IPS-15b (cell line): ENCODE measurements around the gene THAP8.

Experiments
- H3K27me3 ChIP-seq: one replicate; pipeline ENCODE4 v1.6.1; 2013; ENCODE audit warnings: low read length; ENCODE audit not compliant: control insufficient read depth, insufficient read depth
- H3K36me3 ChIP-seq: one replicate; pipeline ENCODE4 v1.6.1; 2013; ENCODE audit warnings: low read length; ENCODE audit not compliant: control insufficient read depth, insufficient read depth
- H3K4me1 ChIP-seq: one replicate; pipeline ENCODE4 v1.6.1; 2013; ENCODE audit warnings: mild to moderate bottlenecking, low read length; ENCODE audit not compliant: control insufficient read depth, insufficient read depth
- H3K4me3 ChIP-seq: one replicate; pipeline ENCODE4 v1.5.1; 2013; ENCODE audit warnings: low read depth, low read length
- H3K9ac ChIP-seq: one replicate; pipeline ENCODE4 v1.6.1; 2013; ENCODE audit warnings: low read depth, mild to moderate bottlenecking, low read length
- H3K9me3 ChIP-seq: one replicate; pipeline ENCODE4 v1.6.1; 2013; ENCODE audit warnings: mild to moderate bottlenecking, low read length; ENCODE audit not compliant: control insufficient read depth, insufficient read depth

THAP8 gene, protein sequence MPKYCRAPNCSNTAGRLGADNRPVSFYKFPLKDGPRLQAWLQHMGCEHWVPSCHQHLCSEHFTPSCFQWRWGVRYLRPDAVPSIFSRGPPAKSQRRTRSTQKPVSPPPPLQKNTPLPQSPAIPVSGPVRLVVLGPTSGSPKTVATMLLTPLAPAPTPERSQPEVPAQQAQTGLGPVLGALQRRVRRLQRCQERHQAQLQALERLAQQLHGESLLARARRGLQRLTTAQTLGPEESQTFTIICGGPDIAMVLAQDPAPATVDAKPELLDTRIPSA

DNA sequence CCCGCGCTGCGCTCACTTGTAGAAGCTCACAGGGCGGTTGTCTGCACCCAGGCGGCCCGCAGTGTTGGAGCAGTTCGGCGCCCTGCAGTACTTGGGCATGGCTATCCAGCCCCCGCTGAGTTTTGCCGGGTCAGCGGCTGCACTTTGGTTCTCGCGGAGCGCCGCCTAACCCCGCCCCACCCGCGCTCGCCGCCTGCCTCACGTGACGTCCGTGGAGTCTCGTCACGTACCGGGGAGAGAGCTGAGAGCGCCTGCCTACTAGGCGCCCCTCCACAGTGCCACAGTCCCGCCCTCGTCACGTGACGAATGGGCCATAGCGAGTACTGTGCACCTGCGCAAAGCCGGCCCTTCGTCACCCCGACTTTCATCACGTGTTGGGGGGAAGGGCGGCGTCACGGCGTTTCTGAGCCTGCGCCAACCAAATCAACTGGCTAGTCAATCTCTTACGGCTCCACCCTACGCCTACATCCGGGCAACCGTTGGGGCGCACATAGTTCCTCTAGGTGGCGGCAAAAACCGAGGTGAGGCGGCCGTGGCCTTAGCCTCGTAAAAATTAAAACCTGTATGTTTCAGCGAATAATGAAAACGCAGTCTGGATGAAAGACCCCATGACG is at the start of gene THAP8:
THAP8 (minus strand) TSS at position 167 of the 614 bp plus-strand sequence; CDS start at position 99, 68 bp downstream.
- H3K36me3 ChIP-seq: peaks cover 8% of the 10 kb centered on the region
- H3K4me3 ChIP-seq: peak within 1 kb of the TSS; percentile 95
- H3K9ac ChIP-seq: peak within 1 kb of the TSS; percentile 74
- H3K27me3 ChIP-seq: no peaks in the 10 kb centered on the region
- H3K4me1 ChIP-seq: peaks cover 12% of the 10 kb centered on the region
- H3K9me3 ChIP-seq: no peaks in the 10 kb centered on the region

DNA sequence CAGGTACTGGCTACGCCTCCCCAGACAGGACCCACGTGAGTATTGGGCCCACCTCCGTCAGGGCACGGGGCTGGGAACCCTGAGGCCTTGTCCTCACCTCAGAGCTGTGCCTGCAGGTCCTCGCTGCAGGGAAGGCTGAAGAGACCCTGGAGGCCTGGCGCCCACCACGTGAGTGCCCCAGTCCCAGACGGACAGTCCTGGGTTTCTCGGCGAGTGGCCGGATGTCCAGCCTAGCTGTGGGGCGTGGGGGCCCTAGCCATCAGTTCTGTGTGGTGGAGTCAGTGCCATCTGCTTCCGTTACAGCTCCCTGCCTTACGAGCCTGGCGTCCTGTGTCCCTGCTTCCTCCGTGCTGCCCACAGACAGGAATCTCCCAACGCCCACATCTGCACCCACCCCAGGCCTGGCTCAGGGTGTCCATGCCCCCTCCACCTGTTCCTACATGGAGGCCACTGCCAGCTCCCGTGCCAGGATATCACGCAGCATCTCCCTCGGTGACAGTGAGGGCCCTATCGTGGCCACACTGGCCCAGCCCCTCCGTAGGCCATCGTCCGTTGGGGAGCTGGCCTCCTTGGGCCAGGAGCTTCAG is 49.0 kb upstream of the THAP8 start:
- H3K27me3 ChIP-seq: no peaks in the 10 kb centered on the region
- H3K4me3 ChIP-seq: no peak overlapping the region
- no peak overlapping the region for H3K9ac ChIP-seq
- H3K36me3 ChIP-seq: peaks cover 63% of the 10 kb centered on the region
- no peaks in the 10 kb centered on the region for H3K4me1 ChIP-seq
- no peaks in the 10 kb centered on the region for H3K9me3 ChIP-seq

DNA sequence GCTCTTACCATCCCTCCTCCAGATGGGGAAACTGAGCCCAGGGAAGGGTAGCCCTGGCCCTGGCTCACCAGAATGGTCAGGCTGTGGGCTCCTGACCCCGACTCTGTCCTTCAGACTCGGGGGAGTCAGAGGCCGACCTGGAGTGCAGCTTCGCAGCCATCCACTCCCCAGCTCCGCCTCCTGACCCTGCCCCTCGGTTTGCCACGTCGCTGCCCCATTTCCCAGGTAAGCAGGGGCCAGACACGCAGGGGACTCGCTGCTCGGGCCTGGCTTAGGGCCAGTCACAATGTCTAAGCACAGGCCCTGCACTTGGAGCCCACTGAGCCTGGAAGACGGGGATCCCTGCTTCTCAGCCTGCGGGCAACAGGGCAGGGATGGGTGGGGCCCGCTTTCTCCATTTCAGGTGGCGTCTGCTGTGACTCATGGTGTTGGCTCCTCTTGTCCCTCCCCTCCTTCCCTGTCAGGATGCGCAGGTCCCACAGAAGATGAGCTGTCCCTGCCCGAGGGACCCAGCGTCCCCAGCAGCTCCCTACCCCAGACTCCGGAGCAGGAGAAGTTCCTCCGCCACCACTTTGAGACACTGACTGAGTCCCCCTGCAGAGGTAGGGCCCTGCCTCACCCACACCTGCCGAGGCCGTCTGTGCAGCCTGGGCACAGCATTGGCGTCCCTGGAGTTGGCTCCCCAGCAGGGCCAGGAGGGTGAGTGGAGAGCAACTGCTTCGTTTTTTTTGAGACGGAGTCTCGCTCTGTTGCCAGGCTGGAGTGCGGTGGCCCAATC is 47.7 kb upstream of the THAP8 start:
- Histone ChIP-seq H3K4me3 (no peak overlapping the region), H3K9ac (no peak overlapping the region), H3K4me1 (no peaks in the 10 kb centered on the region), H3K36me3 (peaks cover 71% of the 10 kb centered on the region), H3K27me3 (no peaks in the 10 kb centered on the region), H3K9me3 (no peaks in the 10 kb centered on the region)

DNA sequence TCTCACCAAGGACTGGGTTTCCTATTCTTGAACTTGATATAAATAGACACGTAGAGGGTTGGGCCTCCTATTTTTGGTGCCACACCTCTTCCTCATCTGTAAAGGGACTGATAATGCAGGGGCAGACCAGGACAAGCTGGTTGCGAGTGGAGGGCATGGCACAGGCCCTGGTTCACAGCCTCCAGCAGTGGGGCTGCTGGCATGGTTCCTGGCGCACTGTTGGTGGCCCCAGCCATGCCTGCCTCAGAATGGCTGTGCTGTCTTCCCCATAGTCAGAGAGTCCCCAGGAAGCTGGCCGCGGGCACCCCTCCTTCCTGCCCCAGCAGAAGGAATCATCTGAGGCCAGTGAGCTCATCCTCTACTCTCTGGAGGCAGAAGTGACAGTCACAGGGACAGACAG is 46.4 kb upstream of the THAP8 start:
- no peaks in the 10 kb centered on the region for H3K4me1 ChIP-seq
- H3K4me3 ChIP-seq: no peak overlapping the region
- H3K27me3 ChIP-seq: no peaks in the 10 kb centered on the region
- no peak overlapping the region for H3K9ac ChIP-seq
- peaks cover 75% of the 10 kb centered on the region for H3K36me3 ChIP-seq
- no peaks in the 10 kb centered on the region for H3K9me3 ChIP-seq

DNA sequence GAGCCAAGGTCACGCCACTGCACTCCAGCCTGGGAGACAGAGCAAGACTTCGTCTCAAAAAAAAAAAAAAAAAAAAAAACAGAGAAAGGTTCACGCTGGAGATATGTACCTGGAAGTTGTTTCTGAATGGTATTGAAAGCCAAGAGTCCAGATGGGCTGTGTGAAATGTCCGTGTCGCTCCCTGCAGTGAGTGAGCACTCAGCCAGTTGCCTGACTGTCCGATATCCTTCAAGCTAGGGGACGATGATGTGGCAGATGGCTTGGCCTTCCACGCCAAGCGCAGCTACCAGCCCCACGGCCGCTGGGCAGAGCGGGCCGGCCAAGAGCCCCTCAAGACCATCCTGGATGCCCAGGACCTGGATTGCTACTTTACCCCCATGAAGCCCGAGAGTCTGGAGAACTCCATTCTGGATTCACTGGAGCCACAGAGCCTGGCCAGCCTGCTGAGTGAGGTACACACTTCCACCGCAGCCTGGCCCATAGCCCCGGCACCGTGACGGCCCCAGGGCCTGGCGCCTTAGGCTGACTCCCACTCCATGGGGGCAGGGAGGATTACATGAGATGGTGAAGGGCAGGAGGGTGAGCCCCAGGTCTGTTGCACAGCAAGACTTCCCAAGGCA is 45.2 kb upstream of the THAP8 start:
- peaks cover 64% of the 10 kb centered on the region for H3K36me3 ChIP-seq
- no peak overlapping the region for H3K4me3 ChIP-seq
- no peaks in the 10 kb centered on the region for H3K4me1 ChIP-seq
- no peaks in the 10 kb centered on the region for H3K9me3 ChIP-seq
- no peak overlapping the region for H3K9ac ChIP-seq
- H3K27me3 ChIP-seq: no peaks in the 10 kb centered on the region

DNA sequence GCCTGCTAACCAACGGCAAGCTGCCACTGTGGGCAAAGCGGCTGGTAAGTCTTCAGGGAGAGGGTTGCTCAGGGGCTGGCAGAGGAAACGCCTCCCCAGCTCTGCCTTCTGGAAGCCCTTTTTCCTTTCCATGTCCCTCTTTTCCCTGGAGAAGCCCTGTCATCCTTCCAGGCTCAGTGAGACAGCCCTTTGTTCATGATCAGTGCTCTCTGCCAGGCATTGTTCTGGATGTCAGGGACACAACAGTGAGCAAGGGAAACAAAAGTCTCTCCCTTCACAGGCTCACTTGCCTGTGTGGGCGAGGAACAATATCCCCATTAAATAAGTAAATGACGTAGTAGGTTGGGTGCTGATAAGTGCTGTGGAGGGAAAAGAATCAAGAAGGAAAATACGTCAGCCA is 43.0 kb upstream of the THAP8 start:
- H3K4me3 ChIP-seq: no peak overlapping the region
- peaks cover 58% of the 10 kb centered on the region for H3K36me3 ChIP-seq
- H3K4me1 ChIP-seq: no peaks in the 10 kb centered on the region

DNA sequence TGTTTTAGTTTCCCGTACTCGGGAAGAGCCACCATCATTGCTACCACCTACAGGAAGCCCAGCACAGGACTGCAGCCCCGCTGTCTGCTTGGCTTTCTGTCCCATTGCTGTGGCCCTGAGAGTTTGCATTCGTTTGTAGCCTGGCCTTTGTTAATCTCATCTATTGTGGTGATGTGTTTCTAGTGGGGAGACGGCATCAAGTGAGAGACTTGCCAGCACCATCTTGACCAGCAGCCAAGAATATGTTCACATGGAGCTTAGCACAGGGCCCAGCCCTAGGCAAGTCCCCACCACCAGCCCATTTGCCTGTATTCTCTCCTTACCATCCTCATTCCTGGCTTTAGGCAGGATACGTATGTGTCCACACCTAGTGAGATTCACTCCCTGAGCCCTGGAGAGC is 39.6 kb upstream of the THAP8 start:
- H3K9me3 ChIP-seq: no peaks in the 10 kb centered on the region
- no peaks in the 10 kb centered on the region for H3K27me3 ChIP-seq
- H3K4me3 ChIP-seq: no peak overlapping the region
- H3K36me3 ChIP-seq: peaks cover 51% of the 10 kb centered on the region
- H3K4me1 ChIP-seq: no peaks in the 10 kb centered on the region
- H3K9ac ChIP-seq: no peak overlapping the region

More for the DNA sequence above, 43.0 kb upstream of the THAP8 start:
- no peaks in the 10 kb centered on the region for H3K9me3 ChIP-seq
- no peaks in the 10 kb centered on the region for H3K27me3 ChIP-seq
- no peak overlapping the region for H3K9ac ChIP-seq

DNA sequence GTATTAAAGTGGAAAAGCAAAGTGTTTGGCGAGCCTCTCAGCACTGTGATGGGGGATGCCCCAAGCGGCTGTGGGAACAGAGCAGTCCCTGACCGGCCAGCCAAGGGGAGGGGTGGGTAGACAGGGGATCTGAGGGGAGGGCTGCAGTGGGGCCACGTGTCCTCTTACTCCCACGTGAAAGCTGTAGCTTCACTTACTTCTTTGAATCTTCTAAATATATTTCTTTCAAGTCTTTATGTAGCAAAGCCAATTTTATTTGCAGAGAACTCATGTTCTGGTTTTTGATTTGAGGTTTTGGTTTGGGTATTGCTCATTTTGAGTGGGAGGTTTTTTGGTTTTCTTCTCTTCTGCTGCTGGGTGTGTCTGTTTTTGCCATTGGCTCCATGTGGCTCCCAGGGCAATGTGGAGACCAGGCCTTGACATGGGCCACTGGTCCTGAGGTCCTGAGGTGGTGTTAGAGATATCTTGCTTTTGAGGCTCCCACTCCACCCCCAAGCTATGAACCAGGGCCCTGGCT is 39.1 kb upstream of the THAP8 start:
- H3K36me3 ChIP-seq: peaks cover 53% of the 10 kb centered on the region

DNA sequence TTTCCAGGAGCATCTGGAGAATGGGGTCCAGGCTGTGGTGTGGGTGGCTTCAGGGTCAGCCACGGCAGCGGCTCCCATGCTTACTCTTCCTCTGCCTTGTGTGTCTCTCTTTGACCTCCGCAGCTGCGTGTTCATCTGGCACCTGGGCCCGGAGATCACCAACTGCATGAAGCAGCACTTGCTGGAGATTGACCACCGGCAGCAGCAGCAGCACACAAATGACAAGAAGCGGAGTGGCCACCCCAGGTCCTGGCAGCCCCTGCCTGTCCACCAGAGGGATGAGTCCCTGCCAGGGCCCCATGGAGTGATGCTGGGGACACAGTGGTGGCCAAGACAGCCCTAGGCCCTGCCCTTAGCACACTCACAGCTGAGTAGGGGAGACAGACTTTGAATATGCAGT is 38.5 kb upstream of the THAP8 start:
- Histone ChIP-seq H3K36me3 (peaks cover 54% of the 10 kb centered on the region), H3K4me3 (no peak overlapping the region)

More for the DNA sequence above, 39.1 kb upstream of the THAP8 start:
- no peaks in the 10 kb centered on the region for H3K27me3 ChIP-seq
- H3K9me3 ChIP-seq: no peaks in the 10 kb centered on the region
- H3K4me3 ChIP-seq: no peak overlapping the region
- no peak overlapping the region for H3K9ac ChIP-seq
- H3K4me1 ChIP-seq: no peaks in the 10 kb centered on the region

DNA sequence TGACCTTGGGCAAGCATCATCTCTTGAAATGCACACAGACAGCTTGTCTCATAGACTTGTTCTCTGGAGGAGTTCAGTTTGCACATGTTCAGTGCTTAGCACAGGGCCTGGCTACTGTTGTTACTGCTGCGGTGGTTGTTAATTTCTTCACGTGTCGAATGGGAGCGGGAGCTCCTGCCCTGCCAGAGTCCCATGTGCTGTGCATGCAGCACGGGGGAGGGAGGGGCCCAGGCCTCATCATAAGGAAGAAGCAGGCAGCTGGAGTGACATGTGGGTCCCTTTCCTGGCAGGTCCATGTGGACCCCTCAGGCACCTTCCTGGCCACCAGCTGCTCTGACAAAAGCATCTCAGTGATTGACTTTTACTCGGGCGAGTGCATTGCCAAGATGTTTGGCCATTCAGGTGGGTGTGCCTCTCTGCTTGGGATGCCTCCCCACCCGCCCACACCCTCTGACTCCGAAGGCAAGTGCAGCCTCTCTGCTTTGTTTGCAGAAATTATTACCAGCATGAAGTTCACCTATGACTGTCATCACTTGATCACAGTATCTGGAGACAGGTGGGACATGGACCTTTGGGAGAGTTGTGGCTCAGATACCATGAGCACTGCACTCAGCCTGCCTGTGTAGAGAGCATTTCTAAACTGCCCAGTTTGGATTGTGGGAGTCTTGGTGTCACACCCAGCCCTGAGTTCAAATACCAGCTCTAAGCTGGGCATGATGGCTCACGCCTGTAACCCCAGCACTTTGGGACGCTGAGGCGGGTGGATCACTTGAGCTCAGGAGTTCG is 37.0 kb upstream of the THAP8 start:
- Histone ChIP-seq H3K4me1 (no peaks in the 10 kb centered on the region), H3K9ac (no peak overlapping the region), H3K27me3 (no peaks in the 10 kb centered on the region), H3K9me3 (no peaks in the 10 kb centered on the region), H3K4me3 (no peak overlapping the region), H3K36me3 (peaks cover 53% of the 10 kb centered on the region)

More for the DNA sequence above, 38.5 kb upstream of the THAP8 start:
- Histone ChIP-seq H3K9me3 (no peaks in the 10 kb centered on the region), H3K9ac (no peak overlapping the region), H3K4me1 (no peaks in the 10 kb centered on the region), H3K27me3 (no peaks in the 10 kb centered on the region)
